HG03280 (cell line): ENCODE data around the gene FKBP1C.
"Not testable (repeated sequence)": the region's sequence is repeated elsewhere in the genome, so short reads cannot be mapped to it uniquely, and the experiment has no call there.

Experiments used
- ATAC-seq: cut with Tn5 transposase; IDR thresholded peaks from one replicate; pipeline ENCODE4 v1.9.1; 2021; ENCODE audit warnings: mild to moderate bottlenecking, moderate library complexity; ENCODE audit not compliant: unreplicated experiment

Gene FKBP1C

DNA sequence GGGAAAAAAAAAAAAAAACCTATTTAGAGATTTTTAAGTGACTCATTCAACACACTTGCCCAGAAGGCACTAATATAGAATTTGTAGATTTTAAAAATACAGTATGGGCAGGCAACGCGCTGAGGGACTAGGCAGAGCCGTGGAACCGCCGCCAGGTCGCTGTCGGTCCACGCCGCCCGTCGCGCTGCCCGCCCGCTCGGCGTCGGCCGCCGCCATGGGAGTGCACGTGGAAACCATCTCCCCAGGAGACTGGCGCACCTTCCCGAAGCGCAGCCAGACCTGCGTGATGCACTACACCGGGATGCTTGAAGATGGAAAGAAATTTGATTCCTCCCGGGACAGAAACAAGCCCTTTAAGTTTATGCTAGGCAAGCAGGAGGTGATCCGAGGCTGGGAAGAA is at the start of gene FKBP1C:
Gene FKBP1C, plus strand, starts transcription at position 127 of the 400 bp plus-strand sequence.
- ATAC-seq: not testable (repeated sequence)

DNA sequence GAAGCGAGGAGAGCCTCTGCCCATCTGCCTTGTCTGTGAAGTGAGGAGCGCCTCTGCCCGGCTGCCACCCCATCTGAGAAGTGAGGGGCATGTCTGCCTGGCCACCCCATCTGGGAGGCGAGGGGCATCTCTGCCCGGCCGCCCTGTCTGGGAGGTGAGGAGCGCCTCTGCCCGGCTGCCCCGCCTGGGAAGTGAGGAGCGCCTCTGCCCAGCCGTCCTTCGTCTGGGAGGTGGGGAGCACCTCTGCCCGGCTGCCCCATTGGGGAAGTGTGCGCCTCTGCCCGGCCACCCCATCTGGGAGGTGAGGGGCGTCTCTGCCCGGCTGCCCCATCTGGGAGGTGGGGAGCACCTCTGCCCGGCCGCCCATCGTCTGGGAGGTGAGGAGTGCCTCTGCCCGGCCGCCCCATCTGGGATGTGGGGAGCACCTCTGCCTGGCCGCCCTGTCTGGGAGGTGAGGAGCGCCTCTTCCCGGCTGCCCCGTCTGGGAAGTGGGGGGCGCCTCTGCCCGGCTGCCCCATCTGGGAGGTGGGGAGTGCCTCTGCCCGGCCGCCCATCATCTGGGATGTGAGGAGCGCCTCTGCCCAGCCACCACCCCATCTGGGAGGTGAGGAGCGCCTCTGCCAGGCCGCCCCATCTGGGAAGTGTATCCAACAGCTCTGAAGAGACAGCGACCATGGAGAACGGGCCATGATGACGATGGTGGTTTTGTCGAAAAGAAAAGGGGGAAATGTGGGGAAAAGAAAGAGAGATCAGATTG is 47.0 kb upstream of the FKBP1C start:
- ATAC-seq: not testable (repeated sequence)

DNA sequence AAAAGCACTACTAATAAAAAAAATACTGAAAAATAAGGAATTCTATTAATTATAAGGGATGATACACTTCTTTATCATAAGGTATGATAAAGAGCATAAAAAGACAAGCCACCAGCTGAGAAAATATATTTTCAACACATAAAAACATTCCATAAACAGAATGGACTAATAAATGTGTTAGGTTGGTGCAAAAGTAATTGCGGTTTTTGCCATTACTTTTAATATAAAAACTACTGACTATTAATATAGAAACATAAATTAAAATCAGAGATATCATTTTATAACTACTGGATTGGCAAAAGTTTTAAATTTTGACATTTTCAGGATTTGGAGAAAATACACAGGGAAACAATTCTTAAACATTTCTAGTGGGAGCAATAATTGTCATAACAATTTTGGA is 37.1 kb upstream of the FKBP1C start:
- ATAC-seq: no peak

DNA sequence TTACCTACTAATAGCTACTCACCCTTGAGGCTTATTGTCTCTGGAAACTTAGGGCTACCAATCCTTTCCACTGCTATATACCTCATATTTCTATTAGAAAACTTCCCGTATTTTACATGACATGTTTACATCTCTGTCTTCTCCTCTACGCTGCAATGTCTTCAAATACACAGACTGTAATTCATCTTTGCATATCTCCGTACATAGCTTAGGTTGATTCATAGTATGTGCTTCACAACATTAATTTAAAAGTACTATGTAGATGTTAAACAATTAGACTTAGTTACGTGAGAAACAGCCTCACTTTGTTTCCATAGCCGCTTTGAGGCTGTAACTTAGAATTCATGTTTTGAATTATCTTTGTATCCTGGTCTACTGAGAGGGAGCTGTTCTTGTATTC is 35.1 kb upstream of the FKBP1C start:
- ATAC-seq: no peak

DNA sequence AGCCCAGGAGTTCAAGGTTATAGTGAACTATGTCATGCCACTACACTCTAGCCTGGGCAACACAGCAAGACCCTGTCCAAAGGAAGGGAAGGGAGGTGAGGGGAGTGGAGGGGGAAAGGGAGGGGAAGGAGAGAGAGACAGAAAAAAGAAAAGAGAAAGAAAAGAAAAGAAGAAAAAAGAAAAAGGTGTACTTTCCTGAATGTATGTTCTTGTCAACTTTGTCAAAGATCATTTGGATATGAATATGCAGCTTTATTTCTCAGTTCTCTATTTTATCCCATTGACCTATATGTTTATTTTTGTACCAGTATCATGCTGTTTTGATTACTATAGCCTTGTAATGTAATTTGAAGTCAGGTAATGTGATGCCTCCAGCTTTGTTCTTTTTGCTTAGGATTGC is 30.9 kb upstream of the FKBP1C start:
- ATAC-seq: no peak

DNA sequence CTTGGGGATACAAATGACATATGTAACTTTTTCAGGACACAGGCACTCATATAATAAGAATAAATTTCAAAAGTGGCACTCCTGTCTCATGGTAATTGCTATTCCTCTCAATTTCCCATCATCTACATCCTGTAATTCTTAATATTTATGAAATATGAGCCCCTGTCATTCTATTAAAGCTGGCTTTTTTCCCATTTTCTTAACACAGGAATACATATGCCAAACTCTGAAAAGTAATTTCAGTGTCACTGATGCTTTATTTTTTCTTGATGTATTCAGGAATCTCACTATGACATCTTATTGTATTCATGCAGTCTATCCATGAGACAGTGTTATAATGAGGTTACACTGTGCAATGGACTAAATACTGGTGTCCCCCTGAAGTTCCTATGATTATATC is 24.3 kb upstream of the FKBP1C start:
- no peak for ATAC-seq

DNA sequence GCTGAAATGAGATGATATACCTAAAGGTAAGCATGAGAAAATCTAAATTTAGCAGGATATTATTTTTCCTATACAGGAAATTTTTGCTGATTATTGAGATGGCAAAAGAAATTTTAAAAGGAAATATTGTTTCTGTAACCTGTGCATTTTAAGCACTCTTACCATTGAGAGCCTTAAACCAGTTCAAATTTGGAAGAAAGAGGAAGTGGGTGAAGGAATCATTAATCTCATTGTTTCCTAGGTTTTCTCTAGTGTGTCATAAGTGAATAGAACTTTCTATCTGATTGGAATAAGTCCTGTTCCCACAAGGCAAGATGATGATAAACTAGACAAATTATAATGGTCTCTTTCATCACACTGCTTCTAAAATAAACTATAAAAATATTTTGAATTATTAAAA is 22.4 kb upstream of the FKBP1C start:
- ATAC-seq: no peak

DNA sequence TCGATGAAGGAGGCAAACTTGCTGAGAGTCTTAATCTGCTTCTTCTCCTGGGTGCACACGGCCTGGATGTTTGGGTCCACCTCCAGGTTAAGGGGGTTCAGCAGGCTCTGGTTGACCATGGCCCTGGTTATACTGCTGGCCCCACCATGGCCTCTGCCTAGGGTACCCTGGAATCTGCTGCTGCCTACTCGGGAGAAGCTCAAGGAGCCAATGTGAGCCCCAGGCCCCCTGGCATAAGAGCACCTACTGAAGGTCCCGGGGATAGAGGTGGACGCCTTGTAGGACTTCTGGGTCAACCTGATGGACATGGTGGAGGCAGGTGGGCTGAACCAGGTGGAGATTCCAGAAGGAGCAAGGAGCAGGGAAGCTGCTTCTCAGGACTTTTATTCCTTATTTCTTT is 17.9 kb upstream of the FKBP1C start:
- no peak for ATAC-seq

DNA sequence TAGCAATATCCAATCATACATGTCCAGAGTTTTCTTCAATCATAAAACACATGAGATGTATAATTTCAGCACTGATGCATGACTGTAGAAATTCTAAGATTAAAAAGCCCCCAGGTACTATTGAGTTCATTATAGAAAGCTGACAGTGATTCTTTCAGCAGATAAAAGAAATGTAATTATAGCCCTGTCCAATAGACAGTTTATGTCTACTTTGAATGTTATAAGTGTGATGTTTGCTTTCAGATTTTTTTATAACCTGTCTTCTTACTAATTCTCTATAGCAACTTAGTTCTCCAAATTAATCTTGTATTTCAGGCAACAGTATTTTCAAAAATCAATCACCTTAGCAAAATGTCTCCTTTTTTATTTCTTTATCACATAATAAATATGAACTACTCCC is 13.5 kb upstream of the FKBP1C start:
- ATAC-seq: no peak

DNA sequence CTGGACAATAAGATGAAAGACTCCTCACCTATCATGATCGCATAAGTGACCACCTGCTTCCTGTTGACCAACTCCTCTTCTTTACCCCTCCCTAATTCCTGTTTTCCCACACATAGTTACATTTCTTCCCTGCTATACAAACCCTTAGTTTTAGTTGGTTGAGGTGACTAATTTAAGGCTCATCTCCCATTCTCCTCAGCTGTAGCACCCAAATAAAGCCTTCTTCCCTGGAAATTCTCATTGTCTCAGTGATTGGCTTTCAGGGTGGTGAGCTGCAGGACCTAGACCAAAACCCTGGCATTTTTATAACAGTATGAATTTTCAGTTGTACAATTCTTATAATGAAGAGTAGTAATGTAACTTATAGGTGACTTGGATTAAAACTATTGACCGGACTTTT is 2.1 kb downstream of the FKBP1C start:
- ATAC-seq: no peak

DNA sequence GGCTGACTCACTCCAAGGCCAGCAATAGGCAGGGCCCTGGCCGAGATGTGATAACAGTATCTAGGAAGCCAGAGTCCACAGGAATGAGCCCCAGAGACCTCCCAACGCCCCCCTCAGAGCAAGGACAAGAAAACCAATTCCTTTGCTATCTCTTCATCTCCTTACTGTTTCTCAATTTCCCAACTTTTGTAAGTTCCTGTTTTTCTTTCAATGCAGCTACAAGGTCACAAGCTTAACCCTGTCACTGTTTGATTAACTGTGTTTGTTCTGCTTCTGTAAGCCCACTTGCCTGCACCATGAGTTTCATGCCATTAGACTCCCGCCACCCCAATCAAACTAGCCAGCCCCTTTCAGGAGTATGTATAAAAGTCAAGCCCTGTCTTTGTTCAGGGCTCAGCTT is 3.5 kb downstream of the FKBP1C start:
- no peak for ATAC-seq

DNA sequence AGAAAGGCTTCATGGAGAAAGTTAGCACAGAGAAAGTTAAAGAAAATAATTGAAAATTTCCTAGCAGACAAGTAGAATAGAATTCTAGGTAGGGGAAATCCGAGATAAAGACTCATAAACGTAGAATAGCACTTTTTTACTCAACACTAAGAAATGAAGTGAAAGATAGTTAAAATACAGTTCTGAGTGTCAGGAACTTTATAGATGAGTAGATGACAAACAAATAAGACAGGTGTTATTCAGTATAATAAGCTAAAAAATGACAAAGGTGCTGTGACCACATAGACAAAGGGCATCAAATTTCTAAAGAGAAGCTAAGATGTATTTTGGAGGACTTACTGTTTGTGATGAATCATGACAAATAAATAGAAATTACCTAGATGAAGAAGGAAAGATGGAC is 12.9 kb downstream of the FKBP1C start:
- no peak for ATAC-seq

DNA sequence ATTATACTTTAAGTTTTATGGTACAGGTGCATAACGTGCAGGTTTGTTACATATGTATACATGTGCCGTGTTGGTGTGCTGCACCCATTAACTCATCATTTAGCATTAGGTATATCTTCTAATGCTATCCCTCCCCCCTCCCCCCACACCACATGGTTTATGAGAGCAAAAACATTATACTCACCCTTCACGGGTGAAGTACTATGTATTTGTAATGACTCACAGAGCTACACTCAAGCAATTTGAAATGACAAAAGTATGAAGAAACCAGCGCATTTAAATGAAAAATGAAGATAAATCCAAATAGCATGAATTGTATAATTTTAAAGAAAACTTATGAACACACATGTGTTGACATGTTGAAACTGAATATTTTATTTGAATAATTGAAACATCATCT is 14.7 kb downstream of the FKBP1C start:
- not testable (repeated sequence) for ATAC-seq

DNA sequence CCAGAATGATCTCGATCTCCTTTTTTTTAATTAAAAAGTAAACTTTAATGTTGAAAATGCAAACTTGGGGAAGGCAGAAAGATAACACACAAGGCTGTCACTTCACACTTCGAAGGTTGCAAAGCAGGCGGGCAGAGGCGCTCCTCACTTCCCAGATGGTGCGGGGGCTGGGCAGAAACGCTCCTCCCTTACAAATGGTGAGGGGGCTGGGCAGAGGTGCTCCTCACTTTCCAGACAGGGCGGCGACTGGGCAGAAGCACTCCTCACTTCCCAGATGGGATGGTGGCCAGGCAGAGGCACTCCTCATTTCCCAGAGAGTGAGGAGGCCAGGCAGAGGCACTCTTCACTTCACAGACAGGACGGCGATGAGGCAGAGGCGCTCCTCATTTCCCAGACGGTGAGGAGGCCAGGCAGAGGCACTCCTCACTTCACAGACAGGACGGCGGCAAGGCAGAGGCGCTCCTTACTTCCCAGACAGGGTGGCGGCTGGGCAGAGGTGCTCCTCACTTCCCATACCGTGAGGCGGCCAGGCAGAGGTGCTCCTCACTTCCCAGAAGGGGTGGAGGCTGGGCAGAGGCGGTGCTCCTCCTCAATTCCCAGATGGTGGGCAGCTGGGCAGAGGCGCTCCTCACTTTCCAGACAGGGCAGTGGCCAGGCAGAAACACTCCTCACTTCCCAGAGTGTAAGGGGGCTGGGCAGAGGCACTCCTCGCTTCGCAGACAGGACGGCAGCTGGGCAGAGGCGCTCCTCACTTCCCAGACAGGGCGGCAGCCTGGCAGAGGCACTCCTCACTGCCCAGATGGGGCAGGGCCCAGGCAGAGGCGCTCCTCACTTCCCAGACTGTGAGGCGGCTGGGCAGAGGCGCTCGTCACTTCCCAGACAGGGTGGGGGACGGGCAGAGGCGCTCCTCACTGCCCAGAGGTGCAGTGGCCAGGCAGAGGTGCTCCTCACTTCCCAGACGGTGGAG is 16.9 kb downstream of the FKBP1C start:
- ATAC-seq: not testable (repeated sequence)

DNA sequence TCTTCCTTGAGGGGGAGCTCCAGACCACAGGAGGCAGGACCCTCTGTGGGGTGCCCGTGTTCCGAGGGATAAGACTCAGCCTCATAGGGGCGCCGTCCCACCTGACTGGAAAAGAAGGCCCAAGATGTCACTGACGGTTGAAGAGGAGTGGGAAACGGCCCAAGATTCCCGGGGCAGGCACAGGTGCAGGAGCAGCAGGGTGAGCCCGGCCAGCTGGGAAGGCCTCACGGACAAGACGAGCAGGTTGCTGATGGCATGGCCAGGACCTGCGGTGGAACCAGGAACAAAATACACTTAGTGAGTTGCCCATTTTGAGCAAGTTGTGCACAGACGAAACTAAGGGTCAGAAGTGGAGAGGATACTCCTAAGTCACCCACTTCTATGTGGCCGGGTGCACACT is 18.8 kb downstream of the FKBP1C start:
- ATAC-seq: not testable (repeated sequence)

DNA sequence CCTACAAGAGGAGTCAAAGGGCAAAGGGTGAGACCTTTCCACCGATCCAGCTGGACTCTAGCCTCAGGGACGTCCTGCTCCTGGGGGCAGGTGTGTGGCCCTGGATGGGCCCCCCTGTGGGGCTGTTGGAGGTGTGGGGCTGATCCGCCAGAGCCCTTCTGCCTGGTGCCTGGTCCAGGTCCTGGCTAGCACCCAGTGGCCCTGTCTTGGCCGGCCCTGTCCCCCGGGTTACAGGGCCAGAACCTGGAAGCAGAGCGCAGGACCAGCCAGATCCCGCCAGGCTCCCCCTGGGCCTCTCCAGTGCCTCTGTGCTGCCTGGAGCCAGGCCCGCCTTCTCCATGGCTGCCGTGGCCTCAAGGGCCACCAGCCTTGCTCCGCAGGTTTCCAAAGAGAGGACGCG is 19.2 kb downstream of the FKBP1C start:
- not testable (repeated sequence) for ATAC-seq

DNA sequence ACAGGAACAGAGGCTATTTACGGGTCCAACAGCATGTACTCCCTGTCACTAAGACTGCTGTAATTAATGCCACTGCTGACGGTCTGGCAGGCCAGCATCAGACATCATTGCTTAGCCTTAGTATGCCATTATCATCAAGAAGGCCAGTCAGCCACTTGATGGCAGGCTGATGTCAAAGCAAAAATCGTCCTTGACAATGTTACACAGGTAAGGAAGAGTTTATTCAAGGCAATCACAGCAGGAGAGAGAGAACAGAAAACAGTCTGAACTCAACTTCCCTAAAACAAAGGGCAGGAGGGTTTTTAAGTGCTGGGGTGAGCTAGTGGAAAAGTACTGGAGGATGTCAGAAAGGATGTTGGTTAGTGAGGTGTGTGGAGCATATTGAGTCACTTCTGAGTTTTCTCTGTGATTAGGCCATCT is 25.1 kb downstream of the FKBP1C start:
- ATAC-seq: no peak

DNA sequence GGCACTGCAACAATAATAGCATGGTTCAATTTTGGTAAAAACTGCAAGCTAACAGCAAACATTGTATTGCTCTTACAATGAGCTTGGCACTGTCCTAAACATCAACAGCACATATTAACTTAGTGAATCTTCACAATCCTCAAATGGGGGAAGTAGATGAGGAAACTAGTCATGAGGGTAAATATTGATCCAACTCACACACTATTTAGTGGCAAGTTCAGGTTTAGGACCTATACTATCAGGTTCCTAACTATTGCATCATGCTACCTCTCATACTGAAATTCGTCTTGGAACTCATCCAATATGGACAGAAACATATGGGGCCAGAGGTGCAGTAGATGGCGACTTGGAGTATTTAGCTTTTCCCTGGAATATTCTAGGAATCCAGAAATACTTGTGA is 34.2 kb downstream of the FKBP1C start:
- no peak for ATAC-seq

DNA sequence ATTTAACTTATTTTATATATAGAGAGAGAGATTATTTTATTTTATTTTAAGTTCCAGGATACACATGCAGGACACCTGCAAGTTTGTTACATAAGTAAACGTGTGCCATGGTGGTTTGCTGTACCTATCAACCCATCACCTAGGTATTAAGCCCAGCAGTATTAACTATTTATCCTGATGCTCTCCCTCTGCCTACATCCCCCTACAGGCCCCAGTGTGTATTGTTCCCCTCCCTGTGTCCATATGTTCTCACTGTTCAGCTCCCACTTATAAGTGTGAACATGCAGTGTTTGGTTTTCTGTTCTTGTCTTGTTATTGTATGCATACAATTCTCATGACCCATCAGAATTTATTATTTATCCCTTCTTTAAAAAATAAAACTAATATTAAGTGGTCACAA is 34.6 kb downstream of the FKBP1C start:
- no peak for ATAC-seq

DNA sequence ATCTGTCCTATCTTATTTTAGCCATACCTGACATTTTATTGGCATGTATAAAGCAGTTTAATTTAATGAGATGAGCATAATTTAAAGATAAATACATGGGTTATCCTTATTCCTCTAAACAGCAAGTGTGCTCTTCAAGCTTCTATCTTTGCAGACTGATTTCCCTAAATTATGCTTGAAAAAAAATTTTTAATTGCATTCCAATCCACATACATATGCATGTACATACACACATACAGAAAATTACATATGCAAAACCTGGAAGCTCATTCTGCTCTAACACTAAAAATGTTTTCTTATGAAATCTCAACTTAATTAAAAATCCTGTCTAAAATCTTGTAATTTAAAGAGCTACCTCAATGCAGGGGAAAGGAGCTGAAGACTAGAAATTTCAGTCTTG is 35.3 kb downstream of the FKBP1C start:
- ATAC-seq: no peak

DNA sequence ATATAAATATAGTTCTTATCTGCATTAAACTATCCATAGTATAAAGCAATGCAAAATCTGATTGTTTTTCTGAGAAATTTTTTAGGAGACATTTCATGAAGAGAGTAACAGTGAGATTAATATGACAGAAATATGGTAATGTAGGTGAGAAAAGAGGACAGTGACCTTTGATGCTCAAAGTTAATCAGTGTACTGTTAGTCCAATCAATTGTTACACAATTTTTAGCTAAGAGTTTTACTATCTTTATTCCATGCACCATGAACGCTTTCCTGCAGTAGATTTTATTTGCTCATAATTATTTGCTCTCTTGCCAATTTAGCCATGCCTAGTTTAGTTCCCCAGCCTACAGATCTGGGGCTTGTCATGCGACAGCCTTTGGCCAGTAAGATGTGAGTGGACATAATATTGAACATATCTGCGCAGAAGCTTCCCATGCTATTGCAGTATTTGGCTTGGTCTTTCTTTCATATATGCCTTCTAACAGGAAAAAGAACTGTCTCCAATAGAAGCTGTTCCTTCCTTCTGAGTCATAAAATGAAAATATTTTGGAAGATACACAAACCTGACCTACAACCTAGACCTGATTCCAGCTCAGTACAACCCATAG is 38.7 kb downstream of the FKBP1C start:
- ATAC-seq: no peak

DNA sequence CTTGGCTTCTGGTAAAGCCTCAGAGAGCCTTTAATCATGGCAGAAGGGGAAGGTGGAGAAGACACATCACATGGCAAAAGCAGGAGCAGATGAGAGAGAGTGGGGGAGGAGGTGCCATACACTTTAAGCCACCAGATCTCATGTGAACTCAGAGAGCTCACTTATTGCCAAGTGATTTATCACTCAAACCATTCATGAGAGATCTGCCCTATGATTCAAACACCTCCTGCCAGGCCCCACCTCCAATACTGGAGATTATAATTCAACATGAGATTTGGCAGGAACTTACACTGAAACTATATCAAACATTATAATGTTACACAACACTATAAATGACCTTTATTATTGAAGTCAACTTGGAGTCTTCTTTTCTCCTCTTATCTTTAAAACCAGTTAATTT is 47.9 kb downstream of the FKBP1C start:
- no peak for ATAC-seq
